Measurements from ENCODE around the gene TMEM231. TPM values are rescaled to one million over a fixed set of nuclear protein-coding genes. Genes with fewer than 3 reads are reported as not detected.

Gene TMEM231
- total and polyA plus RNA-seq, 2 of the 8 experiments (the other 6 are each of a cell fraction or from before 2014, with no cell fraction given), result 8.3 to 26.7 TPM

GRCh38 chr16:75555213-75555706, 792 bp downstream of the TMEM231 start (continued):
- TF ChIP-seq JUN (IDR thresholded peaks at IDR 0.05; ENCODE audit: low read depth, low read length), result no peak
- TF ChIP-seq RNF2 (IDR thresholded peaks at IDR 0.05; ENCODE audit: borderline replicate concordance, low read depth, low read length, missing control alignments, poor library complexity, severe bottlenecking), result no peak
